ENCODE results near the gene LYPD4.
A peak's percentile ranks its signal among the peaks of the same experiment; 100 is the strongest.

The LYPD4 gene

GRCh38 chr19:41849067-41849466, 4.6 kb upstream of the LYPD4 start:
- DNase-seq = no peak

- DNase-seq = no peak
These were observed 4.2 kb upstream of the LYPD4 start for GRCh38 chr19:41848666-41849065.

- DNase-seq = no peak
These were observed 3.0 kb upstream of the LYPD4 start for GRCh38 chr19:41847351-41848105.

GRCh38 chr19:41845051-41845590, 638 bp upstream of the LYPD4 start:
- no peak for DNase-seq

GRCh38 chr19:41845001-41845050, 343 bp upstream of the LYPD4 start, which contains the start of gene DMRTC2:
DMRTC2 (plus strand) TSS chr19:41845042; CDS start chr19:41847429, 2,387 bp downstream.
- no peak for DNase-seq

GRCh38 chr19:41843371-41843770, 1.1 kb downstream of the LYPD4 start:
- no peak for DNase-seq

- no peak for DNase-seq
These were observed 5.3 kb downstream of the LYPD4 start for GRCh38 chr19:41839211-41839610.

GRCh38 chr19:41837981-41838708, 6.3 kb downstream of the LYPD4 start:
- DNase-seq = no peak

GRCh38 chr19:41821003-41821735, 23.3 kb downstream of the LYPD4 start:
- DNase-seq = peak; percentile 23 to 67

- DNase-seq = no peak
These were observed 27.7 kb downstream of the LYPD4 start for GRCh38 chr19:41816761-41817160.

- DNase-seq = no peak
These were observed 29.2 kb downstream of the LYPD4 start for GRCh38 chr19:41815301-41815700.

- DNase-seq = peak in 1 of 2 experiments; percentile 11
These were observed 30.6 kb downstream of the LYPD4 start for GRCh38 chr19:41813911-41814310.

GRCh38 chr19:41811981-41812380, 32.5 kb downstream of the LYPD4 start:
- no peak for DNase-seq

GRCh38 chr19:41811036-41811435, 33.4 kb downstream of the LYPD4 start:
- DNase-seq = no peak

GRCh38 chr19:41810301-41810700, 34.2 kb downstream of the LYPD4 start:
- no peak for DNase-seq

- no peak for DNase-seq
These were observed 35.6 kb downstream of the LYPD4 start for GRCh38 chr19:41808663-41809566.

GRCh38 chr19:41807176-41807575, 37.3 kb downstream of the LYPD4 start:
- no peak for DNase-seq

- no peak for DNase-seq
These were observed 40.1 kb downstream of the LYPD4 start for GRCh38 chr19:41804336-41804735.

- no peak for DNase-seq
These were observed 41.7 kb downstream of the LYPD4 start for GRCh38 chr19:41802770-41803169.

- DNase-seq = no peak
These were observed 42.7 kb downstream of the LYPD4 start for GRCh38 chr19:41801792-41802211.

- DNase-seq = no peak
These were observed 43.5 kb downstream of the LYPD4 start for GRCh38 chr19:41801031-41801430.

- no peak for DNase-seq
These were observed 45.0 kb downstream of the LYPD4 start for GRCh38 chr19:41799444-41800000.

- no peak for DNase-seq
These were observed 47.6 kb downstream of the LYPD4 start for GRCh38 chr19:41796901-41797300.

Data from NCI-H524 (cell line).